ENCODE measurements around the gene USP48.

USP48 gene

DNA sequence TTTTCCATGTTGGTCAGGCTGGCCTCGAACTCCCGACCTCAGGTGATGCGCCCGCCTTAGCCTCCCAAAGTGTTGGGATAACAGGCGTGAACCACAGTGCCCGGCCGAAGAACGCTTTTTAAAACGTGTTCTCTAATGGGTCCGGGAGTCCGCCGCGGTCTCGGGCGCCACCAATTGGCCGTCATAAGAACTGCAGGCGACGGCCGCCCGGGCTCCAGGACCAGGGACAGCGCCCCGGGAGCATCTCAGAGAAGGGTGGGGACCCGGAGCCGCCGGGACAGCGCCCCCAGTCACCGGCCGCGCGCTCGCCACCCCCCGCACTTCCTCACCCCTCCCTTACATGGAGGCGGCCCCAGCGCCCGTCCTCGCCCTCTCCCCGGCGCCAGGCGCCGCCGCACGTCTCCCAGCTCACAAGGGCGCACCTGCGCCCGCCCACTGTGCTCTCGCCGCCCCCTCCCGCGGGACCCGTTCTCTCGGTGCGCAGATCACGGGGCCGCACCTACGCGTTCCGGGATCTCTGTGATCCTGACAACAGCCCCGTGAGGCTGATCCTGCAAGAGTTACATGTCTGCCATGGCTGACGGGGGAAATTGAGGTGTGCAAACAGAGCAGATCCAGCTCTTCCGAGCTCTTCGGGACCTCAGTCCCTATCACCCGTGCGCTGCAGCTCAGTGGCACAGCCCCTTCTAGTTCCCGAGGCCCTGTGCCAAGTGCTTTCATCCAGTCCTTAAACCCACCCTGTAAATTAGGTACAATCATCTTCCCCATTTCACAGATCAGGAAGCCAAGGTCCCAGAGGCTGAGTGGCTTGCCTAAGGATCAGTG lies 123.6 kb downstream of the USP48 start (continued):
- TF ChIP-seq ZNF585B (tag by site-specific recombination; IDR thresholded peaks at IDR 0.05) (no peak), ZNF747 (tag by site-specific recombination; IDR thresholded peaks at IDR 0.05) (no peak), IKZF3 (tag by site-specific recombination; IDR thresholded peaks at IDR 0.05) (peak; percentile 11; the same call in 1 of the 2 replicates), OVOL3 (tag by site-specific recombination; IDR thresholded peaks at IDR 0.05) (0 out of 2 replicates have a peak, but pooled peaks have one; percentile 24), KLF9 (tag by site-specific recombination; IDR thresholded peaks at IDR 0.05; ENCODE audit: low read depth) (0 out of 2 replicates have a peak, but pooled peaks have one; percentile 43), ZBTB8A (tag by site-specific recombination; IDR thresholded peaks at IDR 0.05) (peak; percentile 98), ZNF155 (tag by site-specific recombination; IDR thresholded peaks at IDR 0.05) (no peak), KLF1 (tag by site-specific recombination; IDR thresholded peaks at IDR 0.05) (peak; percentile 95), ZNF791 (tag by site-specific recombination; IDR thresholded peaks at IDR 0.05) (no peak), ZNF239 (tag by site-specific recombination; IDR thresholded peaks at IDR 0.05) (no peak), ZNF707 (tag by site-specific recombination; IDR thresholded peaks at IDR 0.05) (no peak), MYNN (tag by site-specific recombination; IDR thresholded peaks at IDR 0.05; ENCODE audit: borderline replicate concordance) (no peak), ZNF10 (tag by site-specific recombination; IDR thresholded peaks at IDR 0.05) (0 out of 2 replicates have a peak, but pooled peaks have one; percentile 32), ZNF792 (tag by site-specific recombination; IDR thresholded peaks at IDR 0.05) (peak; percentile 66; the same call in 1 of the 2 replicates), ZFP37 (tag by site-specific recombination; IDR thresholded peaks at IDR 0.05) (peak; percentile 73; the same call in 1 of the 2 replicates), GLIS1 (tag by site-specific recombination; IDR thresholded peaks at IDR 0.05) (peak; percentile 92), ZNF830 (tag by site-specific recombination; IDR thresholded peaks at IDR 0.05; ENCODE audit: low read depth) (no peak)
- TF ChIP-seq, protein P1, sequence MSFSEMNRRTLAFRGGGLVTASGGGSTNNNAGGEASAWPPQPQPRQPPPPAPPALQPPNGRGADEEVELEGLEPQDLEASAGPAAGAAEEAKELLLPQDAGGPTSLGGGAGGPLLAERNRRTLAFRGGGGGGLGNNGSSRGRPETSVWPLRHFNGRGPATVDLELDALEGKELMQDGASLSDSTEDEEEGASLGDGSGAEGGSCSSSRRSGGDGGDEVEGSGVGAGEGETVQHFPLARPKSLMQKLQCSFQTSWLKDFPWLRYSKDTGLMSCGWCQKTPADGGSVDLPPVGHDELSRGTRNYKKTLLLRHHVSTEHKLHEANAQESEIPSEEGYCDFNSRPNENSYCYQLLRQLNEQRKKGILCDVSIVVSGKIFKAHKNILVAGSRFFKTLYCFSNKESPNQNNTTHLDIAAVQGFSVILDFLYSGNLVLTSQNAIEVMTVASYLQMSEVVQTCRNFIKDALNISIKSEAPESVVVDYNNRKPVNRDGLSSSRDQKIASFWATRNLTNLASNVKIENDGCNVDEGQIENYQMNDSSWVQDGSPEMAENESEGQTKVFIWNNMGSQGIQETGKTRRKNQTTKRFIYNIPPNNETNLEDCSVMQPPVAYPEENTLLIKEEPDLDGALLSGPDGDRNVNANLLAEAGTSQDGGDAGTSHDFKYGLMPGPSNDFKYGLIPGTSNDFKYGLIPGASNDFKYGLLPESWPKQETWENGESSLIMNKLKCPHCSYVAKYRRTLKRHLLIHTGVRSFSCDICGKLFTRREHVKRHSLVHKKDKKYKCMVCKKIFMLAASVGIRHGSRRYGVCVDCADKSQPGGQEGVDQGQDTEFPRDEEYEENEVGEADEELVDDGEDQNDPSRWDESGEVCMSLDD (tag by site-specific recombination; IDR thresholded peaks at IDR 0.05), result peak; percentile 73
- TF ChIP-seq, protein P2, sequence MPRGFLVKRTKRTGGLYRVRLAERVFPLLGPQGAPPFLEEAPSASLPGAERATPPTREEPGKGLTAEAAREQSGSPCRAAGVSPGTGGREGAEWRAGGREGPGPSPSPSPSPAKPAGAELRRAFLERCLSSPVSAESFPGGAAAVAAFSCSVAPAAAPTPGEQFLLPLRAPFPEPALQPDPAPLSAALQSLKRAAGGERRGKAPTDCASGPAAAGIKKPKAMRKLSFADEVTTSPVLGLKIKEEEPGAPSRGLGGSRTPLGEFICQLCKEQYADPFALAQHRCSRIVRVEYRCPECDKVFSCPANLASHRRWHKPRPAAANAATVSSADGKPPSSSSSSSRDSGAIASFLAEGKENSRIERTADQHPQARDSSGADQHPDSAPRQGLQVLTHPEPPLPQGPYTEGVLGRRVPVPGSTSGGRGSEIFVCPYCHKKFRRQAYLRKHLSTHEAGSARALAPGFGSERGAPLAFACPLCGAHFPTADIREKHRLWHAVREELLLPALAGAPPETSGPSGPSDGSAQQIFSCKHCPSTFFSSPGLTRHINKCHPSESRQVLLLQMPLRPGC (tag by site-specific recombination; IDR thresholded peaks at IDR 0.05), result peak; percentile 71
- TF ChIP-seq, protein P3, sequence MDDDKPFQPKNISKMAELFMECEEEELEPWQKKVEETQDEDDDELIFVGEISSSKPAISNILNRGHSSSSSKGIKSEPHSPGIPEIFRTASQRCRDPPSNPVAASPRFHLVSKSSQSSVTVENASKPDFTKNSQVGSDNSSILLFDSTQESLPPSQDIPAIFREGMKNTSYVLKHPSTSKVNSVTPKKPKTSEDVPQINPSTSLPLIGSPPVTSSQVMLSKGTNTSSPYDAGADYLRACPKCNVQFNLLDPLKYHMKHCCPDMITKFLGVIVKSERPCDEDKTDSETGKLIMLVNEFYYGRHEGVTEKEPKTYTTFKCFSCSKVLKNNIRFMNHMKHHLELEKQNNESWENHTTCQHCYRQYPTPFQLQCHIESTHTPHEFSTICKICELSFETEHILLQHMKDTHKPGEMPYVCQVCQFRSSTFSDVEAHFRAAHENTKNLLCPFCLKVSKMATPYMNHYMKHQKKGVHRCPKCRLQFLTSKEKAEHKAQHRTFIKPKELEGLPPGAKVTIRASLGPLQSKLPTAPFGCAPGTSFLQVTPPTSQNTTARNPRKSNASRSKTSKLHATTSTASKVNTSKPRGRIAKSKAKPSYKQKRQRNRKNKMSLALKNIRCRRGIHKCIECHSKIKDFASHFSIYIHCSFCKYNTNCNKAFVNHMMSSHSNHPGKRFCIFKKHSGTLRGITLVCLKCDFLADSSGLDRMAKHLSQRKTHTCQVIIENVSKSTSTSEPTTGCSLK (tag by site-specific recombination; IDR thresholded peaks at IDR 0.05), result no peak
- TF ChIP-seq, protein P4, sequence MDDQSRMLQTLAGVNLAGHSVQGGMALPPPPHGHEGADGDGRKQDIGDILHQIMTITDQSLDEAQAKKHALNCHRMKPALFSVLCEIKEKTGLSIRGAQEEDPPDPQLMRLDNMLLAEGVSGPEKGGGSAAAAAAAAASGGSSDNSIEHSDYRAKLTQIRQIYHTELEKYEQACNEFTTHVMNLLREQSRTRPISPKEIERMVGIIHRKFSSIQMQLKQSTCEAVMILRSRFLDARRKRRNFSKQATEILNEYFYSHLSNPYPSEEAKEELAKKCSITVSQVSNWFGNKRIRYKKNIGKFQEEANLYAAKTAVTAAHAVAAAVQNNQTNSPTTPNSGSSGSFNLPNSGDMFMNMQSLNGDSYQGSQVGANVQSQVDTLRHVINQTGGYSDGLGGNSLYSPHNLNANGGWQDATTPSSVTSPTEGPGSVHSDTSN (CRISPR knock-in tag; IDR thresholded peaks at IDR 0.05), result peak; percentile 72; the same call in 1 of the 2 replicates
- TF ChIP-seq, protein P5, sequence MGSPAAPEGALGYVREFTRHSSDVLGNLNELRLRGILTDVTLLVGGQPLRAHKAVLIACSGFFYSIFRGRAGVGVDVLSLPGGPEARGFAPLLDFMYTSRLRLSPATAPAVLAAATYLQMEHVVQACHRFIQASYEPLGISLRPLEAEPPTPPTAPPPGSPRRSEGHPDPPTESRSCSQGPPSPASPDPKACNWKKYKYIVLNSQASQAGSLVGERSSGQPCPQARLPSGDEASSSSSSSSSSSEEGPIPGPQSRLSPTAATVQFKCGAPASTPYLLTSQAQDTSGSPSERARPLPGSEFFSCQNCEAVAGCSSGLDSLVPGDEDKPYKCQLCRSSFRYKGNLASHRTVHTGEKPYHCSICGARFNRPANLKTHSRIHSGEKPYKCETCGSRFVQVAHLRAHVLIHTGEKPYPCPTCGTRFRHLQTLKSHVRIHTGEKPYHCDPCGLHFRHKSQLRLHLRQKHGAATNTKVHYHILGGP (tag by site-specific recombination; IDR thresholded peaks at IDR 0.05), result no peak
- TF ChIP-seq, protein P6, sequence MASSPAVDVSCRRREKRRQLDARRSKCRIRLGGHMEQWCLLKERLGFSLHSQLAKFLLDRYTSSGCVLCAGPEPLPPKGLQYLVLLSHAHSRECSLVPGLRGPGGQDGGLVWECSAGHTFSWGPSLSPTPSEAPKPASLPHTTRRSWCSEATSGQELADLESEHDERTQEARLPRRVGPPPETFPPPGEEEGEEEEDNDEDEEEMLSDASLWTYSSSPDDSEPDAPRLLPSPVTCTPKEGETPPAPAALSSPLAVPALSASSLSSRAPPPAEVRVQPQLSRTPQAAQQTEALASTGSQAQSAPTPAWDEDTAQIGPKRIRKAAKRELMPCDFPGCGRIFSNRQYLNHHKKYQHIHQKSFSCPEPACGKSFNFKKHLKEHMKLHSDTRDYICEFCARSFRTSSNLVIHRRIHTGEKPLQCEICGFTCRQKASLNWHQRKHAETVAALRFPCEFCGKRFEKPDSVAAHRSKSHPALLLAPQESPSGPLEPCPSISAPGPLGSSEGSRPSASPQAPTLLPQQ (tag by site-specific recombination; IDR thresholded peaks at IDR 0.05), result peak; percentile 76
- TF ChIP-seq, protein P7, sequence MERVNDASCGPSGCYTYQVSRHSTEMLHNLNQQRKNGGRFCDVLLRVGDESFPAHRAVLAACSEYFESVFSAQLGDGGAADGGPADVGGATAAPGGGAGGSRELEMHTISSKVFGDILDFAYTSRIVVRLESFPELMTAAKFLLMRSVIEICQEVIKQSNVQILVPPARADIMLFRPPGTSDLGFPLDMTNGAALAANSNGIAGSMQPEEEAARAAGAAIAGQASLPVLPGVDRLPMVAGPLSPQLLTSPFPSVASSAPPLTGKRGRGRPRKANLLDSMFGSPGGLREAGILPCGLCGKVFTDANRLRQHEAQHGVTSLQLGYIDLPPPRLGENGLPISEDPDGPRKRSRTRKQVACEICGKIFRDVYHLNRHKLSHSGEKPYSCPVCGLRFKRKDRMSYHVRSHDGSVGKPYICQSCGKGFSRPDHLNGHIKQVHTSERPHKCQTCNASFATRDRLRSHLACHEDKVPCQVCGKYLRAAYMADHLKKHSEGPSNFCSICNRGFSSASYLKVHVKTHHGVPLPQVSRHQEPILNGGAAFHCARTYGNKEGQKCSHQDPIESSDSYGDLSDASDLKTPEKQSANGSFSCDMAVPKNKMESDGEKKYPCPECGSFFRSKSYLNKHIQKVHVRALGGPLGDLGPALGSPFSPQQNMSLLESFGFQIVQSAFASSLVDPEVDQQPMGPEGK (tag by site-specific recombination; IDR thresholded peaks at IDR 0.05), result peak; percentile 86
